GM18517 (cell line): ENCODE results near the gene HTR3E.
A peak's percentile ranks its signal among the peaks of the same experiment; 100 is the strongest.
"Not testable (repeated sequence)": the region's sequence is repeated elsewhere in the genome, so short reads cannot be mapped to it uniquely, and the experiment has no call there.

ENCODE experiments used
- ATAC-seq: cut with Tn5 transposase; IDR thresholded peaks from one replicate; pipeline ENCODE4 v1.9.1; 2021; ENCODE audit warnings: mild to moderate bottlenecking, moderate library complexity; ENCODE audit not compliant: unreplicated experiment

HTR3E gene

GRCh38 chr3:184110316-184110725 lies 13.5 kb downstream of the HTR3E start:
- no peak for ATAC-seq

GRCh38 chr3:184116017-184116416 lies 19.2 kb downstream of the HTR3E start:
- no peak for ATAC-seq

- no peak for ATAC-seq
Measured at GRCh38 chr3:184117636-184118035, 20.8 kb downstream of the HTR3E start.

GRCh38 chr3:184121031-184121430 lies 24.2 kb downstream of the HTR3E start:
- ATAC-seq = not testable (repeated sequence)

- no peak for ATAC-seq
Measured at GRCh38 chr3:184126006-184126405, 29.1 kb downstream of the HTR3E start.

- ATAC-seq = no peak
Measured at GRCh38 chr3:184129012-184129411, 32.1 kb downstream of the HTR3E start.

- ATAC-seq = no peak
Measured at GRCh38 chr3:184132945-184133344, 36.1 kb downstream of the HTR3E start.

- no peak for ATAC-seq
Measured at GRCh38 chr3:184133840-184134745, 37.2 kb downstream of the HTR3E start.

- peak; percentile 4 for ATAC-seq
Measured at GRCh38 chr3:184134746-184135148, 37.9 kb downstream of the HTR3E start.

GRCh38 chr3:184135149-184135910 lies 38.5 kb downstream of the HTR3E start, which contains the start of gene EIF2B5:
TSS of gene EIF2B5 (plus strand) at chr3:184135358. CDS start at chr3:184135386, 28 bp downstream.
- peak; percentile 91 for ATAC-seq

GRCh38 chr3:184135911-184136260 lies 39.0 kb downstream of the HTR3E start:
- no peak for ATAC-seq

GRCh38 chr3:184140436-184140835 lies 43.6 kb downstream of the HTR3E start:
- no peak for ATAC-seq

GRCh38 chr3:184142199-184142598 lies 45.3 kb downstream of the HTR3E start:
- ATAC-seq = no peak

GRCh38 chr3:184143327-184143726 lies 46.5 kb downstream of the HTR3E start:
- ATAC-seq = no peak

GRCh38 chr3:184144505-184144904 lies 47.6 kb downstream of the HTR3E start:
- ATAC-seq = no peak

- ATAC-seq = no peak
Measured at GRCh38 chr3:184145111-184145524, 48.3 kb downstream of the HTR3E start.

GRCh38 chr3:184145751-184146270 lies 48.9 kb downstream of the HTR3E start:
- ATAC-seq = no peak

- no peak for ATAC-seq
Measured at GRCh38 chr3:184148076-184148475, 51.2 kb downstream of the HTR3E start.

- no peak for ATAC-seq
Measured at GRCh38 chr3:184149123-184149522, 52.3 kb downstream of the HTR3E start.

- ATAC-seq = not testable (repeated sequence)
Measured at GRCh38 chr3:184149770-184150169, 52.9 kb downstream of the HTR3E start.

GRCh38 chr3:184154885-184155643 lies 58.2 kb downstream of the HTR3E start, which contains the start of gene DVL3:
TSS of gene DVL3 (plus strand) at chr3:184155377. CDS start at chr3:184155636, 259 bp downstream.
- peak; percentile 50 for ATAC-seq
